Spleen (tissue), 7 donors: ENCODE data around the gene TCP10L.

Source experiments
- CTCF ChIP-seq, 11 experiments: fragments of 200-600 bp in 7 of 11; fragments of 450-650 bp in 4 of 11; sonication (generic) in 4 of 11; IDR thresholded peaks in 8 of 11; conservative IDR thresholded peaks in 3 of 11; 1 replicate in 7 of 11; 2 replicates in 4 of 11; pipeline versions ENCODE4 v1.4.0 to v1.8.0; 2016 to 2021; ENCODE audit warnings: antibody characterized with exemption in 11 of 11, inconsistent platforms in 4 of 11, mild to moderate bottlenecking in 1 of 11
- POLR2A ChIP-seq, 3 donors: fragments of 450-650 bp; IDR thresholded peaks; one replicate each; pipeline ENCODE4 v1.5.1; 2017; ENCODE audit warnings: antibody characterized with exemption in 3 of 3, mild to moderate bottlenecking in 1 of 3
- donor health status: DM: no; HTN: no; CAD: no; lungs with moderate emphysema.
- donor health status: DM: no; HTN: no; CAD: no.
- donor health status: DM: no; HTN: no; CAD: no.

GRCh38 chr21:32574946-32575925, 10.1 kb downstream of the TCP10L start:
- TF ChIP-seq CTCF (IDR thresholded peaks at IDR 0.05 in 8 of 11, conservative IDR thresholded peaks at IDR 0.05 in 3 of 11) (no peak), POLR2A (IDR thresholded peaks at IDR 0.05) (no peak)
